Inflammatory macrophage treated with lipopolysaccharide for 1 hour (primary cell): Measurements from ENCODE around the gene PDPR.
"Not testable (repeated sequence)": the region's sequence is repeated elsewhere in the genome, so short reads cannot be mapped to it uniquely, and the experiment has no call there.

Experiments used
- DNase-seq, 2 donors: peaks; one replicate each; pipeline ENCODE4 v3.0.0-alpha.2; 2020 to 2022

PDPR gene

DNA sequence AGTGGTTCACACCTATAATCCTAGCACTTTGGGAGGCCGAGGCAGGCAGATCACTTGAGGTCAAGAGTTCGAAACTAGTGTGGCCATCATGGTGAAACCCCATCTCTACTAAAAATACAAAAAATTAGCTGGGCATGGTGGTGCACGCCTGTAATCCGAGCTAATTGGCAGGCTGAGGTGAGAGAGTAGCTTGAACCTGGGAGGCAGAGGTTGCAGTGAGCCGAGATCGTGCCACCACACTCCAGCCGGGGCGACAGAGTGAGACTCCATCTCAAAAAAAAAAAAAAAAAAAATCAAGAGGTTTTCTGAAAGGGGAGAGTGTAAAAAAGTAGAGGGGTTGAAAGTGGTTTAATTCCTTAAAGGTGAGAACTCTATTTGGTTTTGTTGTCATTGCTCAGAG is 21.7 kb downstream of the PDPR start:
- DNase-seq, result not testable (repeated sequence)

DNA sequence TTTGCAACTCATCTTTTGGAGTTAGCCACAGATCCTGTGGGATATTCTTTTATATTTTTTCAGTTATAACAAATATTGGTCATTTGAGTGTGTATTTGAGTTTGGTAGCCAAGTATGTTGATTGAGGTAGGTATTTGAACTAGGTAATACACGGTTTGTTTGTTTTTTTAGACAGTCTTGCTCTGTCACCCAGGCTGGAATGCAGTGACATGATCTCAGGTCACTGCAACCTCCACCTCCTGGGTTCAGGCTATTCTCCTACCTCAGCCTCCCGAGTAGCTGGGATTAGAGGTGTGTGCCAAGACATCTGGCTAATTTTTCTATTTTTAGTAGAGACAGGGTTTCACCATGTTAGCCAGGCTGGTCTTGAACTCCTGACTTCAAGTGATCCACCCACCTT is 22.5 kb downstream of the PDPR start:
- not testable (repeated sequence) for DNase-seq

DNA sequence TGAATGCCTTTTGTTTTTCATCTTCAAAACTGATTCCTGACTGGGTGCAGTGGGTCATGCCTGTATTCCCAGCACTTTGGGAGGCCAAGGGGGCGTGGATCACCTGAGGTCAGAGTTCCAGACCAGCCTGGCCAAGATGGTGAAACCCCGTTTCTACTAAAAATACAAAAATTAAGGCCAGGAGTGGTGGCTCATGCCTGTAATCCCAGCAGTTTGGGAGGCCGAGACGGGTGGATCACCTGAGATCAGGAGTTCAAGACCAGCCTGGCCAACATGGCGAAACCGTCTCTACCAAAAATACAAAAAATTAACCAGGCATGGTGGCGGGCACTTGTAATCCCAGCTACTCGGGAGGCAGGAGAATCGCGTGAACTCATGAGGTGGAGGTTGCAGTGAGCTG is 28.6 kb downstream of the PDPR start:
- not testable (repeated sequence) for DNase-seq

DNA sequence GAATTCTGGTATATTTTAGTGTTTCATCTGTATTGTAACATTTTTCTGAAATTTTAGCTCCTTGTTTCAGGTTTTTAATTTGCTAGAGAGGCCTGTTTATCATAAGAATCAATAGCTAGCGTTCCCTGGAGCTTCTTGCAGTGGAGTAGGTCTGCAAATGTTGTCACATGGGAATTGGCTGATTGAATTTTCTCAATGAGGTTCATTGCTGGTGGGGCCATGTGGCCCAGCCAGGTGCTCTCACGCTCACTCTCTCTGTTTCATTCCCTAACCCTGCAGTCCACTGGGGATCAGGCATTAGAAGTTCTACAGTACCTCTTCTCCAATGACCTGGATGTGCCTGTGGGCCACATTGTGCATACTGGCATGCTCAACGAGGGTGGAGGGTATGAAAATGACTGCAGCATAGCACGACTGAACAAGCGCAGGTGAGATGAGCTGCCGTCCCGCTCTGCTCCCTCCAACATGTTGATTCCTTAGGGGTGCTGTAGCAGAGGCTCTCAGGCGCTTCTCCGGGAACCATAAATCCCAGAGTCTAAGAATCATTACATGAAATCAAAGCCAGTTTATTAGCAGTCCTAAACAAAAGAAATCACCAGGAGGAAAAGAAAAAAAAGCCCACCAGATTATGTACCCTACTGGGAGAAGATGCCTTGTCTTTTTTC is 29.2 kb downstream of the PDPR start:
- DNase-seq, result not testable (repeated sequence)

DNA sequence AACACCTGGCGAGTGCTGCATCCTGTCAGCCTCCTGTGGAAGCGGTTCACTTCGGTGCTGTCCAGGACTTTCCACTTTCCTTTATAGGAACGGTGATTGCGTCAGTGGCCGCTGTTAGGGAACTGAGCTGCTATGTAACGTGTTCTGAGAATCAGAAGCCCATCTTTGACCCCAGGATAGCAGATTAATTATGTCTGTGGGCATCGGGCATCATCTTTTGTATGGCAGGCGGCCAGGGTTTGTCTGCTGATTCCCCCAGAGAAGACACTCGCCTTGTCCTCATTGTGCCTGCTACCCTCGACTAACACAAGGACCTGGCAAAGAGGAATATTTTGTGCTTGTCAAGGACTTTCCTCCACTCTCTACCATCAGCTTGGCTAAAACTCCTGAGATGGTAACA is 33.7 kb downstream of the PDPR start:
- DNase-seq, result not testable (repeated sequence)

DNA sequence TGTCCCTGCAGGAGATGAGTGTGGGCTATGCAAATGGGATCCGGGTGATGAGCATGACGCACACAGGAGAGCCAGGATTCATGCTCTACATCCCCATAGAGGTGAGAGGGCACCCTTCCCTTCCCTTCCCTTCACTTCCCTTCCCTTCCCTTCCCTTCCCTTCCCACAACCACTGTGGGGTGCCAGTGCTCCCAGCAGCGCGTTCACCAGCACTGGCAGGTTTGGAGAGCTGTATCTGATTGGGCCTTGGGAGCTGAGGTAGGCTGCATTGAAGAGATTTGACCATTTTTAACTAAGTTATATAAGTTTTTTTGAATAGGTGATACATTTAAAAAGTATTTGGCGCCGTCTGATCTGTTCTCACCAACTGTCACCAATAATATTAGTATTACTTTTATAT is 34.3 kb downstream of the PDPR start:
- DNase-seq, result not testable (repeated sequence)

DNA sequence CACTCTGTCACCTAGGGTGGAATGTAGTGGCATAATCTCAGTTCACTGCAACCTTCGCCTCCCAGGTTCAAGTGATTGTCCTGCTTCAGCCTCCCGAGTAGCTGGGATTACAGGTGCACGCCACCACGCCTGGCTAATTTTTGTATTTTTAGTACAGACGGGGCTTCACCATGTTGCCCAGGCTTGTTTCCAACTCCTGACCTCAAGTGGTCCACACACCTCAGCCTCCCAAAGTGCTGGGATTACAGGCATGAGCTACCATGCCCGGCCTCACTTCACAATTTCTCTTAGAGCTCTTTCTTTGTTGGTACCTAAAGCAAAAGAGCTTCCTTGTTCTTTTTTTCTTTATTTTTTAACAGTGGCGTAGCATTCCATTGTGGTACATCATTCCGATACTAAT is 35.2 kb downstream of the PDPR start:
- DNase-seq, result not testable (repeated sequence)

DNA sequence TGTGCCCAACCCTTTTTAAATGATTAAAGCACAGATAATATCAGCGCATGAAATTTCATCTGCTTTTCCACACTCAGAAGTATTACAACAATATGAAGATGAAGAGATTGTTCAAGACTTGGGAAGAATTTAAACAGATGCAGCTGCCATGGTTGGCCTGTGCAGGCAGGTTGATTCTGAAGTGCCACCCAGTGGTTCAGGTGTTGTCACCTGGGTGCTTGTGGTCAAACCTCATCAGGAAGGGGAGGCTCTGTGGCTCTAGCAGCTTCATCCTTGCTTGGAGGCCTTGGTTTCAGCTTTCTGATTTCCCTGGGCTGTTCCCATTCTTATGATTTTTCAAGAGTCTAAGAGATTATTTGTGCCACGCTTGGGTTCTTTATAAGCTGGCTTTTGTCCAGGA is 37.3 kb downstream of the PDPR start:
- no peak for DNase-seq

DNA sequence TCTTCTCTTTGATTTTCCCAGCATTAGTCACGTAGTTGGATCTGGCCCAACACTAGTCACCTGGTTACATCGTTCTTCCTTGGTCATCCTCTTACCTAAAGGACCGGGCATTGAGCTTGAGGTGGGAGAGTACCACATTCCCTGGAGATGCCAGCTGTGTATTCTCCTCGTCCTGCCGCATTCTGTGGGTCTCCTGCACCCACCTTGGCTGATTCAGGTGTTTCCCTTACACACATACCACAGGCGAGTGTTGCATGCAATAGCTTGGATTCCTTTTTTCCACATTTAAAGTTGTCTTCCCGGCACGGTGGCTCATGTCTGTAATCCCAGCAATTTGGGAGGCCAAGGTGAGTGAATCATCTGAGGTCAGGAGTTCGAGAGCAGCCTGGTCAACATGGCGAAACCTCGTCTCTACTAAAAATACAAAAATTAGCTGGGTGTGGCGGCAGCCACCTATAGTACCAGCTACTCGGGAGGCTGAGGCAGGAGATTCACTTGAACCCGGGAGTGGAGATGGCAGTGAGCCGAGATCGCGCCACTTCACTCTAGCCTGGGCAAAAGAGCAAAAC is 37.9 kb downstream of the PDPR start:
- DNase-seq, result no peak

DNA sequence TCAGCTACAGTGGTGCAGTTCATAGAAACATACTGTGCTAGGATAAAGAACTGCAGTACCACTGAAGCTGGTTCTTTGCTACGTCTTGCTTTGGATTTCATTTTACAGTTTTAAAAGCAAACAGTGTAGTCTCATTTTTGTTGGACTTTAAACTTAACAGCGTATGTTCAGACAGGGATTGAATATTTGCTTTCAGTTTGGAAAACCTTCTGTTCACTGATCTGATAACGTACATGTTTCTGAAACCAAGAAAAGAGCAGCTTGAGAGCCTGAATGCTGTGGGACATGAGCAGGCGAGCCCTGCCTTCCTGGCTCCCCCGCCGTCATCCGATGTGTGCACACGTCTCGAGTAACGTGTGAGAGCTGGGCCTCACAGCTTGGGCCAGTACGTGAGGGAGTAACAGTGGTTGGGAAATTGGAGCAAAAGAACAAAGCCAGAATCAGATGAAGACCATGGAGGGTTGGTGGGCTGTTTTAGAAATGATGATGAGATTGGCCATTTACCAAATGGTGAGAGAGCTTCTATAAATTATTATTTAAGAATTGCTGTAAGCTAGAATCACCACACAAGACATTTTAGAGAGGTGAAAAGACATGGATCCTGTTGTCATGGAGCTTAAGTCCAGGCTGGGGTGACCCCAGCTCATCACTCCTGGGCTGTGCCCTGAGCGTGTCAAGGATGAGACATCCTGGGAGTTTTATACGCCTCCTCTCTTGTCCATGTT is 38.6 kb downstream of the PDPR start:
- DNase-seq, result no peak

DNA sequence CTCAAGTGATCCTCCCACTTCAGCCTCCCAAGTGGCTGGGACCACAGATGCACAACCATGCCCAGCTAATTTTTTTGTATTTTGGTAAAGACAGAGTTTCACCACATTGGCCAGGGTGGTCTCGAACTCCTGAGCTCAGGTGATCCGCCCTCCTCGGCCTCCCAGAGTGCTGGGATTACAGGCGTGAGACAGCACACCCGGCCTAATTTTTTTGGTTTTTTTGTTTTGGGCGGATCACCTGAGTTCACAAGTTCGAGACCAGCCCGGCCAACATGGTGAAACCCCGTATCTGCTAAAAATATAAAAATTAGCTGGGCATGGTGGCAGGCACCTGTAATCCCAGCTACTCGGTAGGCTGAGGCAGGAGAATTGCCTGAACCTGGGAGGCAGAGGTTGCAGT is 40.6 kb downstream of the PDPR start:
- DNase-seq, result not testable (repeated sequence)

DNA sequence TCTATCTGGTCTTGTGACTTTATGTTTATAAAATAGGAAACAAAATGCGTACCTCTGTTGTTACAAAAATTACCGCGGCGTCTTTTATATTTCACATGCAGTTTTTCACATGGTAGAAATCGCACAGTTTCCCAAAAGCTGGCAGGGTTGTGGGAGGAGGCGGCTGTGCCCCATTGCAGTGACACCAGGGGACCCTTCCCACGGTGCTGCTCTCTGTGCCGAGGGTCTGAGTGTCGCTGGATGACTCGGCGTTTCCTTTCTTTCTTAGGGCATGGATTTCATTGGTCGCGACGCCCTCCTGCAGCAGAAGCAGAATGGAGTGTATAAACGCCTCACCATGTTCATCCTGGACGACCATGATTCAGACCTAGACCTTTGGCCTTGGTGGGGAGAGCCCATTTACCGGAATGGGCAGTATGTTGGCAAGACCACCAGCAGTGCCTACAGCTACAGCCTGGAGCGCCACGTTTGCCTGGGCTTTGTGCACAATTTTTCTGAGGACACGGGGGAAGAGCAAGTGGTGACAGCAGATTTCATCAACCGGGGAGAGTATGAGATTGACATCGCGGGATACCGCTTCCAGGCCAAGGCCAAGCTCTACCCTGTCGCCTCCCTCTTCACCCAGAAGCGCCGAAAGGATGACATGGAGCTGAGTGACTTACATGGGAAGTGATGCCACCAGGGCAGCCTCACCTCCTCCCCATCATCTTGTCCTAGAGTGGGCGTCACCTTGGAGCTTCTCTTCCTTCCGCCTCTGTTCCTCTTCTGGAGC is 42.3 kb downstream of the PDPR start:
- no peak for DNase-seq

DNA sequence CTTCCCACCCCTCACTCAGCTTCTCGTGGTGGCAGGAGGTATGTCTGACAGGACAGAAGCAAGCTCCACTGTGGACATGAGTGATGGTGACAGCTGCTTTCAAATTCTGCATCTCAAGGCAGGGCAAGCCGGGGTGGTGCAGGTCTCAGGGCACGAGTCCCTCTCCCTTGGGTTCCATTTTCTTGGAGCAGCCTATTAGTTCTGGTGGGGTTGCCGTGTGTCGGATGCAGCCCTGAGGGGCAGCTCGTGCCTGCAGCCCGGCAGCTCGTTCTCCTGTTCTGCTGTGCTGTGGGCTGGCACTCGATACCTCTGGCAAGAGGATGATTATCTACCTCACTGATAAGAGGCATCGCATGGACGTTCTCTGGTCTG is 43.0 kb downstream of the PDPR start:
- DNase-seq, result no peak

DNA sequence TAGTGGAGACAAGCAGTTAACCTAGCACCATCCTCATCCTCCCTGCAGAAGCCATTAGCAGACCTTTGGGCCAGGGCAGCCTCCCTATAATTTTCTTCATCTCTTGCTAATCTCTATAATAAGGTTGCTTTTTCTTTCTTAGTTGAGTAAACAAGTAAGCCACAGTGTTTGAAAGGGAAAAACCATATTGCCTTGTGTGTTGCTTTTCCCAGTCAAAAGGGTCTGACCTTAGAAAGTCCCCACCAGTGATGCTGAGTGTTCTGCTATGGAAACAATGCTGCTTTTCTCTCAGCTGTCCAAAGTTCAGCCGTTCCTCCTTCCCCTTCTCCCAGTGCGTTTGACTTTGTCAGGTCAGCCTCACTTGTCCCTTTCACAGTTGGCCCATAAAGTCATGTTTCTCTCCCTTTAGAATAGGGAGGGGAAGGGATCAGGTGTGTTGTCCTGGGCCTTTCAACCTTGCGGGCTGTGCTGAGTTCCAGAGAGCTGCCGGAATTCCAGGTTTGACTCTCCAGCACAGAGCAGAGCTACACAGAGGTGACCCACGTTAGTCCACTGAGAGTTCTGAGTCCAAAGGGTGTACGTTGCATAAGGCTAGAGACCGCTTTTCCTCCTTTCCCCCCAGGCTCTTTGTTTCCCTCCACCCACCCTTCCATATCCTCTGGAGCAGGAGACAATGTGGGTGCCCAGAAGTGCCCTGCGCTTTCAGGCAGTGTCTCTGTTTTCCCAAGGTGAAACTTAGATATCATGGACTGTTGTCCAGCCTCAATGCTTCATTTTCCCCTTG is 43.5 kb downstream of the PDPR start:
- DNase-seq, result no peak

DNA sequence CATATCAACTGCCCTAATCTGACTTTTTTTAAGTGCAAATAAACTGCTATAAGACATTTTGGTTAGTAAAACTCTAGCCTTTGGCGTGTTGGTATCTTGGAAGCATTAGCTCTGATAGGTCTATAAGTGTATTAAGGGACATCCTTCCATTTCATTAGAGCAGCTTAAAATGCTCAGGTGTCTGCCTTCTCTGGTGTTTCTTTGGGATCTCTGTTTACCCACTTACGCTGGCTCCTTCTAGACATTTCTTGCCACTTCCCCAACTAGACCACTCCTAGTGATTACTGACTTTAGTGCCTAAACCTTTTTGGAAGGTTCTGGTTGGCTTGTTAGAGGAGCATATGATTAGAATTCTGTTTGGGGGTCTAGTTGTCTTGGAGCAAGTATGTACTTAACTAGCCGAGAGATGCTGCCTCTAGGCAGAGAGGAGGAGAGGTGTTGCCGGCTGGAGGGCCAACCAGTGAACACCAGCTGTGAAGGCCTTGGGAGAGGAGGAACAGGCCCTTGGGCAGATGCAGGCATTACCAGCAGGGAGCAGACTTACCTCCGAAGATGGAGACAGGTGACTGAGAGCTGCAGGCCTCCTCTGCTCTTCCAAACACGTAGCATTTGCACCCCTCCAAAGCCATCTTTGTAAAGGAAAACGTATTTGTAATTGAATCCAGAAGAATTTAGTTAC is 44.3 kb downstream of the PDPR start:
- no peak for DNase-seq

DNA sequence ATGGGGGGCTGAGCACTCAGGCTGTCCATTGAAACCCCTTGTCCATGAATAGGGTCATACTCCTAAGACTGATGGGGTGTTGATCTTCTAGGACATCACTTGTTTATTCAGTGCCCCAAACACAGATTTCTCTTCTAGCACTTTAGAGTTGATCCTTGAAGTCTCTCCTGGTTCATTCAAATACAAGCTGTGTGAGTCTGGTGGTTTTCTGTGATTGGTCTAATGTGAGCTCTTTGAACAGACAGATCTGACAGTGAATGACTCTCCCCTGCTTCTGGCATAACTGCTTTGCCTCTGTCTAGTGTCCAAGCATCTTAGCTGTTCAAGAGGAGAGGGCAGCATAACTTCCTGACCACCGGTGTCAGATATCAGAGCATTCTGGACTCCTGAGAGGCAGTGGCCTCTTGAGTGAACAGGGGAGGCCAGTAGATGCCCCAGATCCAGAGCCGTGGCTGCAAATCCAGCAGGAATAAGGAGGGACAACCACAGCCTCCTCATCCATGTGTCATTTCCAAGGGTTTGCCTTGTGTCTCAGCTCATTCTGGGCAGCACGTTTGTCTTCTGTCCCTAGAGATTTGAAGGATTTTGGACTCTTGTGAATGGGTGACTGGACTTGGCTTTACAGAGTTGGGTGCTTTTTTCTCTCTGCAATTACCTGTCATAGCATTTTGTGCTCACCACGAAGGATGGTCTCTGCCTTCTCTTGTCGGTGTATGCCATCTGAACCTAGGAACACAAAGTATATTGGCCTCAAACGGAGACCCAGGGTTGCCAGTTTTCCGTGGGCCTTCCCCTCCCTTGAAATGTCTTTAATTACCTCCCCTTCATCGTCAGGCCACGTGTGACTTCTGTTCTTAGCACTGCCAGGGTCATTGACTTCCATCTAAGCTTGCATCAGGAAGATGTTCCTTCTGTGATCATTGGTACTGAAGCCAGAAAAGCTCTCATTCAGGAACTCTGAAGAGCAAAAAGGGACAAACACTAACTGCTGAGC is 45.5 kb downstream of the PDPR start:
- no peak for DNase-seq

DNA sequence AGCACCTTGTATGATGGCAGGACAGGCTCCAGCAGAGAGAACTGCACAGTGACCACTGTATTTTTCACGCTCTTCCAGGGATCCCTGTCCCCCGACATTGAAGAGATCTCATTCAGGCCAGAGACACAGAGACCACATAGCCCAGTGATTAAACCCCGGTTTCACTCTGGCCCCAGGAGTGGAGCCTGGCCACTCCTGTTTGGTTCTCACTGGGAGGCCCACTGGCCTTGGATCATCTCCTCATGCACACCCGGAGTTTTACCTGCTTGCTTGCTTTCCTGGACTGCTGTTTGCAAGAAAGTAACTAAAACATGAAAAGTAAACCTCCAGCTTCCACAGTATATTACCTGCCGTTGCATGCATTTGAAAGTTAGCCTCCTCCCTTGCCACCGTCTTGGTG is 46.3 kb downstream of the PDPR start:
- no peak for DNase-seq

DNA sequence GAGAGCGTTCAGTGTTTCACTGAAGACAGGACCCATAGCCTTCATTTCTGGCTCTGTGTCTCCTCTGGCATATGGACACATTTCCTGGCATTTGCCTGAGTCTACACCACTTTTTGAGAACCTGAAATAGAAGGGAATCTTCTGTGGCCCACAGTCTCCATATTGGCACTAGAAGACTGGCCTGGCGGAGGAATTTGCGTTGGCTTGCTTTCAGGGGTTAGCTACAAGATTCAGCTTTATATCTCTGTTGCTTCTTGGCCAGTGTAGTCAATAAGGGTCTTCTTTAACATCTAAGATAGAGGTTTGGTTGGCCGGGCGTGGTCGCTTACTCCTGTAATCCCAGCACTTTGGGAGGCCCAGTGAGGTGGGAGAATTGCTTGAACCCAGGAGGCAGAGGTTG is 46.7 kb downstream of the PDPR start:
- no peak for DNase-seq

DNA sequence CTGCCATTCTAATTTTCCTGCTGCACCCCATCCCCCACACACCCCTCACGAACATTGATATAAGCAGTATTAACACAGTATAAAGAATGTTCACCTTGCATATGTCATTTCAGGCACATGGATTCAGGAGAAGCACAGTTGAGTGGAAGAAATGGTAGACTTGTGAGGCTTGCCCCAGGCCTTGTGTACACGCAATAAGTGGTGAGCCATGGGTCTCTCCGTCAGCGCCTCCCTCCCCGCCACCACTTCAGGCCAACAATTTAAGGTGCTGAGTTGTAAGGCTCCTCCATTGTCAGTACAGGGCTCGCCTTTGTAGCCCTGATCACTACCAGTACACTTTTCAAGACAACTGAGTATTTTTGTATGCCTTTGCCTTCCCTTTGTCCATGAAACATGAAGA is 47.2 kb downstream of the PDPR start:
- DNase-seq, result no peak

DNA sequence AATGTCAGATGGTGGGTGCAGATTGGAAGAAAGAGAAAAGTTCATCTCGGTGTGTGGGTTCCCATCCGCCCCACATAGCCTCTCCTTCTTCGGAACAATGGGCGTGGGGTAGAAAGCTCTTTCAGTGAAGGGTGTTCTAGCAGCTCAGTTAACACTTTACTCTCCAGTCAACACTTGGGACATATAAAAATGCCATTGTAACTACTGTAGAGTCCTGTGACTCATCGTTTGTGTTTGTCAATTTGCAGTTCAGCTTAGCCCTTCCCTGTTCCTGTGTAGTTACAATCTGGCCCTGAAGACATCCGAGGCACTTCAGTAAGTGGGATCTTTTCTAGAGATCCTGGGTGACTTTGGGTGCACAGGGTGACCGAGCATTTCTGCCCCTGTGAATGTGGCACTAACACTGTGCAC is 47.9 kb downstream of the PDPR start:
- DNase-seq, result no peak

DNA sequence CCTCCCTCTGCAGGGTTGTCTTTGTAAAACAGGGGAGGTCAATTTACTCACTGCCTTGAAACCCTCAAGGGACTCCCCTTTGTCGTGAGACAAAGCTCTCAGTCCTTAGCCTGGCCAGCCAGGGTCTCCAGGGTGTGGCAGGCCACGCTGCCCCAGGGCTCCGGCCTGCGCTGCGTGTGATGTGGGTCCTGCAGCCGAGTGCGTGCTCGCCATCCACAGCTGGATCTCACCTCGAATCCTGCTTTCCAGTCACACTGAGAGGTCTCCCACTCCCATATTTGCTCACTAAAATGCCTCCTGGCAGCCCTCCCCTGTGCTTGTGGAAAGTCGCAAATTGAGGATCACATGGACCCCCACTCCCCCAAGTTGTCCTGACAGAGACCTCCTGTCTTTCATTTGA is 49.5 kb downstream of the PDPR start:
- DNase-seq, result no peak
